Natural killer cell treated with Interleukin-12 subunit alpha and Interleukin-12 subunit beta and Interleukin-15 and Interleukin-18, amount 100 ng/mL, for 72 hours (primary cell): ENCODE data around the gene PRL. TPM values are rescaled to one million over a fixed set of nuclear protein-coding genes. Genes with fewer than 3 reads are reported as not detected.

Experiments used
- ATAC-seq, 2 donors: fragments of 150-1000 bp; cut with Tn5 transposase in 1 of 2; sonication (Bioruptor Pico), chemical (Tn5 transposase) in 1 of 2; 2 replicates each; pipeline ENCODE4 v1.10.0; 2021
- DNase-seq: peaks from one replicate; pipeline ENCODE4 v3.0.0; 2022; ENCODE audit warnings: low spot score
- H3K27ac Mint-ChIP-seq, 2 donors: 1 replicate in 1 of 2; 2 replicates in 1 of 2; pipeline ENCODE4 v1.8.0; 2022; ENCODE audit warnings: mixed read lengths in 2 of 2, mild to moderate bottlenecking in 1 of 2, moderate library complexity in 1 of 2
- H3K27me3 Mint-ChIP-seq, 2 donors: 1 replicate in 1 of 2; 2 replicates in 1 of 2; pipeline ENCODE4 v1.8.0; 2022; ENCODE audit warnings: mixed read lengths in 2 of 2
- H3K36me3 Mint-ChIP-seq: one replicate; pipeline ENCODE4 v1.8.0; 2022; ENCODE audit warnings: mixed read lengths
- H3K4me1 Mint-ChIP-seq, 2 donors: 1 replicate in 1 of 2; 2 replicates in 1 of 2; pipeline ENCODE4 v1.8.0; 2022; ENCODE audit warnings: low read depth in 2 of 2, mixed read lengths in 2 of 2, mild to moderate bottlenecking in 1 of 2
- H3K4me3 Mint-ChIP-seq: one replicate; pipeline ENCODE4 v1.8.0; 2022; ENCODE audit warnings: mixed read lengths
- H3K9me3 Mint-ChIP-seq: 2 replicates; pipeline ENCODE4 v1.8.0; 2022; ENCODE audit warnings: mixed read lengths
- total RNA-seq, 2 donors: library from RNA; stranded (reverse); gene quantifications; one replicate each; pipeline ENCODE4 v1.2.3, GENCODE V29; 2022

Gene PRL
- total RNA-seq: not detected

DNA sequence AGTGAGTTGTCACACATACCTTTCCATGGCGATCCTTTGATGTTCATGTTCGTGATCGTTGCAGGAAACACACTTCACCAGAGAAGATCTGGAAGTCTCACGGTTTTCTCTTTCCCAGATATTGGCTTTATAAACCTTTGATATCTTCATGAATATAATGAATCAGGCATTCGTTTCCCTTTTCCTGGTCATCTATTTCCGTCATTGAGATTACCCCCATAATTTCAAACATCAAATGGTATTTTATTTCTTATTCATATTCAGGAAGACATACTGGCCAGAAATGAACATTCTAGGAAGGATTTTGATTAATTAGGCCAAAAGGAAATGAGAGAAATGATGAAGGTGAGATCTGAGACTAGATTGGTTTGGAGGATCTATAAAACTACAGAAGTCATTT lies at the start of gene PRL:
PRL (minus strand) TSS at position 101 of the 400 bp plus-strand sequence; CDS start at position 47, 54 bp downstream.
- no peak for DNase-seq
- no peak for ATAC-seq
- Mint-ChIP-seq H3K36me3 (no peaks in the 10 kb centered on the region), H3K27me3 (no peaks in the 10 kb centered on the region), H3K27ac (no peak within 1 kb of the TSS), H3K4me3 (no peak within 1 kb of the TSS), H3K9me3 (peaks cover 3% of the 10 kb centered on the region), H3K4me1 (no peaks in the 10 kb centered on the region)

DNA sequence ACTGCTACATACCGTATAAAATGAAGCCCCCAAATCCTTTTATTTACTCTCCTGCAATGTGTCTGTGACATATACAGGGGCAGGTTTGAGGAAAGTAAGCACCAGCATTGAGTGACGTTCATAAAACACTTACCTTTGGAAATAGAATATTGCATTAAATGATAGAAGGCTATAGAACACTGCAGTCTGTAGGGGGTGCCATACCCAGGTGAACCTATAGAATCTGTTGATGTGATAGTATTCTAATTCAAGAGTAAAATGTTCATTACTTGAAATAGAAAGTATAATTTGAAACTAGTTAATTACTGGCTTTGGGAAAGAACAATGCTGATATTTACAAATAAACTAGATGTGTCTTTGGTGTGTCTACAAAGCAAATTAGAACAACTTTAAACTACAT lies 47.0 kb upstream of the PRL start:
- Mint-ChIP-seq H3K4me3 (no peak overlapping the region), H3K36me3 (no peaks in the 10 kb centered on the region), H3K4me1 (no peaks in the 10 kb centered on the region), H3K27me3 (no peaks in the 10 kb centered on the region), H3K27ac (no peak overlapping the region), H3K9me3 (no peaks in the 10 kb centered on the region)
- DNase-seq (no peak), ATAC-seq (no peak)

DNA sequence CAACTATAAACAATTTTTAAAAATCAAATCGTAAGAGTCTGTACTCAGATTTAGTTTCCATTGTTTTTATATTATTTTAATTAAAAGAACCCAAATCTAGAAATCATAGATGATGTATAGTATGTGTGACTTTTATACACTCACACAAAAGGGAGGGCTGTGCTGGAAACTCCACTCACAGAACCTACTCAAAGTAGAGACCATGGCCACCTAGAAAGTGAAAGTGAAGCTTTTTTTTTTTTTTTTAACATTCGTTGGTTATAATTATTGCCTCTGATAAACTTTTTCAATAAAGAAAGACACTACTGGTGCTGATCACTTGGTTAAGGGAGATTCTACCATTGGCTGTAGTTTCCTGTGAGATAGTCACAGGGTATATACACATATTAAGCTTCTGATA lies 37.9 kb upstream of the PRL start:
- Mint-ChIP-seq H3K36me3 (no peaks in the 10 kb centered on the region), H3K4me3 (no peak overlapping the region), H3K27ac (no peak overlapping the region), H3K9me3 (peaks cover 4% of the 10 kb centered on the region), H3K27me3 (no peaks in the 10 kb centered on the region), H3K4me1 (no peaks in the 10 kb centered on the region)
- ATAC-seq: no peak
- DNase-seq: no peak

DNA sequence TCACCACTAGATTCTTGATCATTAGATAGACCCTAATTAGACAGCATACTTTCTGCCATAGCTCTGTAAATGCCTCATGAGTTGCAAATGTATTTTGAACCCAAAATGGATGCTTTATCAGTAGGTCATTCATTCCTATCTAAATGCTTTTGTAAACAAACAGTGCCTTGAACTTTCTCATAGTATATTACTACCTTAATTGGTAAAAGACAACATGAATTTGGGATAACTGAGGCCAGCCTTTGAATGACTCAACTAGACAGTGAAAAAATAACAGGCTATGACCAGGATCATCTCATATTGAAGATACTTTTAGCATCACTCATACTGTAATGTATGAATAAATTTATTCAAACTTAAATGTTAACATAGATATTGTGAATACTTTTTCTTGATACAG lies 37.0 kb upstream of the PRL start:
- DNase-seq: no peak
- Mint-ChIP-seq H3K27me3 (no peaks in the 10 kb centered on the region), H3K4me3 (no peak overlapping the region)

DNA sequence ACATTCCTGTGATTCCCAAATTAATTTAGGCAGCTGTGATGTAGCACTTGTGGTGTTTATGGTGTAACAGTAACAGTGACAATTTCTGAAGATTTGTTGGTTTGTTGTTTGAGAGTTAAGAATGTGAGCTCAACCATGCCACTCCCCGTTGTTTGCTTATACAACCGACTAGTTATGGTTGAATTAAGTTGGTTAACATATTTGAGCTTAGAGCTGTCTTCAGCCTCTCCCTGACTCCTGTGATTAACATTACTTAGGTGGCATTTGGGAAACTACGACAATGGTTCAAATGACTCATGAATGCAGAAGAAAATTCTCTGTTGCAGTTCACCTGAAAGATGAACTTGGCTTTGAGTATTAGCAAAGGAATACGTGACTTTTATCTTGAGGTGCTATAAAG lies 35.9 kb upstream of the PRL start:
- Mint-ChIP-seq H3K4me3 (no peak overlapping the region), H3K36me3 (no peaks in the 10 kb centered on the region), H3K4me1 (no peaks in the 10 kb centered on the region), H3K9me3 (peaks cover 1% of the 10 kb centered on the region), H3K27me3 (no peaks in the 10 kb centered on the region), H3K27ac (no peak overlapping the region)
- DNase-seq (no peak), ATAC-seq (no peak)

More for the DNA sequence above, 37.0 kb upstream of the PRL start:
- no peak overlapping the region for H3K27ac Mint-ChIP-seq
- H3K36me3 Mint-ChIP-seq: no peaks in the 10 kb centered on the region
- no peaks in the 10 kb centered on the region for H3K4me1 Mint-ChIP-seq
- H3K9me3 Mint-ChIP-seq: peaks cover 4% of the 10 kb centered on the region
- no peak for ATAC-seq

DNA sequence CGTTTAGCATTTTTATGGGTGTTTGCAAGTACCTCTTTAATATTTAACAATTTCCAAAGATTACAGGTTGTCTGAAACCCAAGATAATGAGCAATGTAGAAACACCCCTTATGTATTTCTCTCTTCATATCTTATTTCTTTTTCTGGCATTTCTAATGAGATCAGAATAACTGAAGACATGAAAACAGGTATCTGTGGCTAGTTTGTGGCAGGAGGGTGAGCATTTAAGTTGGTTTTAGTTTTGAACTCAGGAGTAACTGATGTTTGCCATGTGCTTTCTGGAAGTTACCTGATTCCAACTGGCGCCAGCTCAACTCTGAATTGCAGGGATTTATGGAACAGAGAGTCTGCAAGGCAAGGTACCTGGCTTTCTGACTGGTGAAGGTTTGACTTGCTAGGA lies 35.4 kb upstream of the PRL start:
- H3K27me3 Mint-ChIP-seq: no peaks in the 10 kb centered on the region
- H3K4me3 Mint-ChIP-seq: no peak overlapping the region
- no peaks in the 10 kb centered on the region for H3K36me3 Mint-ChIP-seq
- DNase-seq (no peak), ATAC-seq (no peak)
- H3K9me3 Mint-ChIP-seq: no peaks in the 10 kb centered on the region
- H3K27ac Mint-ChIP-seq: no peak overlapping the region
- no peaks in the 10 kb centered on the region for H3K4me1 Mint-ChIP-seq

DNA sequence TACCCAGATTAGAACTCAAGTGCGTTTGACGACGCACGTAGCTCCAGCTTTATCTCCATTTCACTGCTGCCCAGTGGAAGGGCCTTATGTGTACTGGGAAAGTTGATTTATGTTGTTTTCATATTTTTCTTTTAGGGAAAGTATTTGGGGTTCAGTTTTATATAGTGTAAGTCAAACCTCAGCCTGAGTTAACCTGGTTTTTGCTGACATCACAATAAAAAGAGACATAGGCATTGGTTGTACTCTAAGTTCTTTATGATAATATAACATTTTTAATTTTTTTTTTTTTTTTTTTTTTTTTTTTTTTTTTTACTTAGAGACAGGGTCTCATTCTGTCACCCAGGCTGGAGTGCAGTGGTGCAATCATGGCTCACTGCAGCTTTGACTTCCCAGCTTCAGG lies 34.1 kb upstream of the PRL start:
- H3K4me3 Mint-ChIP-seq: no peak overlapping the region
- no peaks in the 10 kb centered on the region for H3K9me3 Mint-ChIP-seq
- no peak overlapping the region for H3K27ac Mint-ChIP-seq
- no peaks in the 10 kb centered on the region for H3K27me3 Mint-ChIP-seq
- H3K36me3 Mint-ChIP-seq: no peaks in the 10 kb centered on the region
- ATAC-seq: no peak
- no peak for DNase-seq
- no peaks in the 10 kb centered on the region for H3K4me1 Mint-ChIP-seq

DNA sequence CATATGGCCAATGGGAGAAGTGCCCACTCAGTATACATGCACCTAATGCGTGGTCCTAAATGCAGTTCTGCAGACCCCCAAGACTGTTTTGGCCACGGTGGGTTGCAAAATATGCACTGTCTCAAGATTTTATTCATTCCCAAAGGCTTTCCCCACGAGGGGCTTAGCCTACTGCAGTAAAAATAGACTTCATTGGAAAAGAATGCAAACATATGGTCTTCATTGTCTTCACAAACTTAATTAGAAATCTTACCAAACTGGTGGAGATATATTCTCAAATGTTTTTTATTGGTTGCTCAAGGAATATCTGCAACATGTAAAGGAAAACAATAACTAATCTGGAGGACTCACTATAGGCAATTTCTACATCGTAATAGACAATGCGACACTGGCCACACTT lies 31.6 kb upstream of the PRL start:
- H3K9me3 Mint-ChIP-seq: no peaks in the 10 kb centered on the region
- no peaks in the 10 kb centered on the region for H3K4me1 Mint-ChIP-seq
- no peak overlapping the region for H3K27ac Mint-ChIP-seq
- no peaks in the 10 kb centered on the region for H3K27me3 Mint-ChIP-seq
- no peak for ATAC-seq
- no peak for DNase-seq
- H3K36me3 Mint-ChIP-seq: no peaks in the 10 kb centered on the region
- H3K4me3 Mint-ChIP-seq: no peak overlapping the region

DNA sequence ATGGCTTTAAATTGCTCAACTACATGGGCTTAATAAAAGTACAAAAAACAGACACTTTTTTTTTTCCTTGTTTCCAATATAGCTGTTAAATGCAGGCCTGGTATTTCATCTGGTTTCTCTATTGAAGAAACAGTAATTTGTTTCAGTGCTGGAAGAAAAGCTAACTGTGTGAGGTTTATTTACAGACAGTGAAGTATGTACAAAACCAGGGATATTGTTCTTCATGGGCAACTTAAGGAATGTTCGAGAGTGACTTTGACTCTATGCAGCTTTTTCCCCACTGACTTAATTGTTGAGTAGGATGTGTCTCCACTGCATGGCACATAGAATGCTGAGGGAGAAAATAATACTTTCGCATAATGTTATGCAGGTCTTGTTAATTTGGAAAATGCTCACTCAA lies 31.0 kb upstream of the PRL start:
- ATAC-seq (no peak), DNase-seq (no peak)
- Mint-ChIP-seq H3K9me3 (no peaks in the 10 kb centered on the region), H3K4me1 (no peaks in the 10 kb centered on the region), H3K27ac (no peak overlapping the region), H3K36me3 (no peaks in the 10 kb centered on the region), H3K4me3 (no peak overlapping the region), H3K27me3 (no peaks in the 10 kb centered on the region)

DNA sequence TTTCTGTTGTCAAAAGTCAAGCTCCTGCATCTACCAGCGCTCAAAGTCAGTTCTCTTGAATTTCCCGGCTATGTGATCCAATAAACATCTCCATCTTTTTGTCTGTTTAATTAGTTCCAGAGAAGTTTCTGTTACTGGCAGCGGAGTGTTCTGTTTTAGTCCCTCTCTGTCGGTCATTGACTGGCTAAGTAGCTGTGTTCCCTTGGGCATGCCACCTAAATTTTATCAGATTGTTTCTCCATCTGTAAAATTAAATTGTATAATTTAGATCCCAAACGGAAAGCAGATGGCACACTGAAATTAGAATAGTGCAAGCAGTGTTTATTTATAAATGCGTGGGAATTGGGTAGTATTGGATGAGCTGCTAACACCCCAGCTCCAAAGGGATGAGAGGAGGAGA lies 29.7 kb upstream of the PRL start:
- Mint-ChIP-seq H3K9me3 (no peaks in the 10 kb centered on the region), H3K36me3 (no peaks in the 10 kb centered on the region), H3K4me1 (no peaks in the 10 kb centered on the region), H3K4me3 (no peak overlapping the region), H3K27me3 (no peaks in the 10 kb centered on the region), H3K27ac (no peak overlapping the region)
- no peak for DNase-seq
- no peak for ATAC-seq

DNA sequence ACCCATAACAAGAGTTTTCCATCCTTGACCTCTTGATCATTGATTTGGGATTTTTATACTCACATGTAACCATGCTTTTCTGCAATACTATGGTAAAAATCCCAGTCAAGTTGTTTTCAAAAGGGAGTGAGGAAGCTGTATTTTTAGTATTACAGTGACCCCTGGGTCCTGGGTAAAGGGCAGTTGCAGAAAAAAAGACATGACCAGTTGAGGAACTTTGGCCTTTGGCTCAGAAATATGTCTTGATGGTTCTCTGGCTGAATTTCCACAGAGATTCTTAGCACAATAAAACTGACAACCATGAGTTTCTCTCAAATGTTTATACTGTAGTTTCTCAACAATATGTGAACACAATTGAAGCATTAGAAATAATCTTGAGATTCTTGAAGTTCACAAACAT lies 28.6 kb upstream of the PRL start:
- Mint-ChIP-seq H3K4me3 (no peak overlapping the region), H3K27me3 (no peaks in the 10 kb centered on the region)

DNA sequence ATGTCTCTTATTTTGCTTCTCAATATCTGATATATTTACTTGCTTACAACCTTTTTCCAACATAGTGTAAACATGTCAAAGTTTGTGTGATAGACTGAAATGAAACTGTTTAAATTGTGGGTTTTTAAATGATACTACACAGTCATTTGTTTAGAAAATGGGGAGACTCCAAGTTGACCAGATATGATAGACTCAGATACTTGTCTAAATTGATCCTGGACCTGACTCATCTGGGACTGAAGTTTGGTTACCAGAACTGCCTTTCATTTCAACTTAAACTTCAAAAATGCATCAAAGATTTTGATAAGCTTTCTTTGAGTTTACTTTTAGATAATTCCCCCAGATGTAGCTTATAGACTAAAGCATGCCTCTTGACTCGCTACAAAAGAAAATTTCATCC lies 27.0 kb upstream of the PRL start:
- Mint-ChIP-seq H3K4me3 (no peak overlapping the region), H3K36me3 (no peaks in the 10 kb centered on the region), H3K27me3 (no peaks in the 10 kb centered on the region), H3K27ac (no peak overlapping the region), H3K4me1 (no peaks in the 10 kb centered on the region), H3K9me3 (no peaks in the 10 kb centered on the region)
- no peak for ATAC-seq
- DNase-seq: no peak

More for the DNA sequence above, 28.6 kb upstream of the PRL start:
- no peaks in the 10 kb centered on the region for H3K4me1 Mint-ChIP-seq
- H3K9me3 Mint-ChIP-seq: no peaks in the 10 kb centered on the region
- H3K36me3 Mint-ChIP-seq: no peaks in the 10 kb centered on the region
- ATAC-seq (no peak), DNase-seq (no peak)
- no peak overlapping the region for H3K27ac Mint-ChIP-seq

DNA sequence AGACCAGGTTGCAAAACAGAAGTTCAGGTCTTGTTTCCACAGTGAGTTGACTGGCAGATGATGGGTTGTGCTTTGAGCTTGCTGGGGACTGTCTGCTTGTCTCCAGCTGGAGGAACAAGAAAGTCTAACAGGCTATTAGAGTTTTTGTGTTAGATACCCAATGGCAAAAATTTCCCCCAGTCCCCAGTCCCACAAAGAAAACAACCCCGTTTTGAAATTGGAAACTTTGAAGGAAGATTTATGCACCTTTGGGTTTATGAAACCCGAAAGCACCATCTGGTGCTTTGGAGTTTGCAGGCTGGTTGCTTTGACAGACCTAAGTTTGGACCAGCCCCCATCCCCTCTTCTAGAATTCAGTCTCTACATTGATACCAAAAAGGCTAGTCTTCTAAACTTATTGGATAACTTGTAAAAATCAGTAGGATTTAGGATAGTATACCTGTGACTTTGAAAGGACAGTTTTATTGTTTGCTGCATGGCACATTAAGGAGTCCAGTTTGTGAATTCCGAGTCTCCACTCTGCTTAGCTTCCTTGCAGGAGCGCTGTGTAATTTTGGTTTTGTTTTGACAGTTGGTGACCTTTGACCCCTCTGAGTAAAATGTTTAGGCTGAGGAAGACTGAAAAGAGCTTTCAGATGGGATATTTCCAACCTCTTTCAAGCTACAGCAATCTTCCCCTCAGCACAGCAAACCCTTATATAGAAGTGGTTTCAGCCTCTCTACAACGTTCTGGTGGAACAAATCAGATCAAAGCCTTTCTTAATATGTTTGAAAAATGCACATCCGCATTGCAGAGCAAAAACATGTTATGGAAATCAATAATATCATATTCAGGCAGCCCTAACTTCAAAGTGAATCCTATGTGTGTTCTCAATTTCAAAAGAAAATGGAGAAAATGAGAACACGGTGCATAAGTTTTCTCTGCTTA lies 25.5 kb upstream of the PRL start:
- H3K27ac Mint-ChIP-seq: no peak overlapping the region
- H3K9me3 Mint-ChIP-seq: peaks cover 3% of the 10 kb centered on the region
- no peaks in the 10 kb centered on the region for H3K27me3 Mint-ChIP-seq
- H3K4me1 Mint-ChIP-seq: no peaks in the 10 kb centered on the region
- no peak overlapping the region for H3K4me3 Mint-ChIP-seq
- H3K36me3 Mint-ChIP-seq: no peaks in the 10 kb centered on the region
- DNase-seq: no peak
- no peak for ATAC-seq

DNA sequence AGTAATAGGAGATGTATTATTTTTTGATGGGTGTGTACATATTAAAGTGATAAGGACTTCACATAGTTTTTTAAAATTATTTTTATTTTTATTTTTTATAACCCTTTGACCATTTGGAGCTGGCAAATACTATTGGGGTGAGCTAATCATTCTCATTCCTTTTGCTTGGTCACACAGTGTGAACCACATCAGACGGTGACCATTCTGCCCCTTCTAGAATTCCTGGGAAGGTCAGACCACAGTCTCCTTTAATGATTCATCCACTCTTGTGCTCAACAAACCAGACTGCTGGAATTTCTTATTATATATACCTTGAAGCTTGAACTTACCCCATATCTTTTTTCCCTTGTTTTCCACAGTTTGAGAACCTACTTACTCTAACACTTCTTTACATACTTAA lies 23.9 kb upstream of the PRL start:
- Mint-ChIP-seq H3K9me3 (peaks cover 3% of the 10 kb centered on the region), H3K4me1 (no peaks in the 10 kb centered on the region), H3K27me3 (no peaks in the 10 kb centered on the region), H3K27ac (no peak overlapping the region), H3K36me3 (no peaks in the 10 kb centered on the region), H3K4me3 (no peak overlapping the region)
- ATAC-seq (no peak), DNase-seq (no peak)

DNA sequence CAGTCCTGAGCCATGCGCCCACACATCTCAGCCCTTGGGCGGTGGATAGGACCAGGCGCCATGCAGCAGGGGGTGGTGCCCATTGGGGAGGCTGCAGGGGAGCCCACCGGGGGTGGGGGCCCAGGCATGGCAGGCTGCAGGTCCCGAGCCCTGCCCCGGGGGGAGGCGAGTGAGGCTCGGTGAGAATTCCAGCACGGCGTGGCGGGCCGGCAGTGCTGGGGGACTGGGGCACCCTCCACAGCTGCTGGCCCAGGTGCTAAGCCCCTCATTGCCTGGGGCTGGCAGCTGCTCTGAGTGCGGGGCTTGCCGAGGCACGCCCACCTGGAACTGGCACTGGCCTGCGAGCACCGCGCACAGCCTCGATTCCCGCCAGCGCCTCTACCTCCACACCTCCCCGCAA lies 21.6 kb upstream of the PRL start:
- Mint-ChIP-seq H3K4me3 (no peak overlapping the region), H3K9me3 (peaks cover 3% of the 10 kb centered on the region), H3K4me1 (no peaks in the 10 kb centered on the region), H3K36me3 (peaks cover 4% of the 10 kb centered on the region), H3K27ac (no peak overlapping the region), H3K27me3 (no peaks in the 10 kb centered on the region)
- DNase-seq (no peak), ATAC-seq (no peak)
